DOHH2 (cell line): Measurements from ENCODE around the gene LRRC4C.

Source experiments
- H3F3A ChIP-seq: fragments of 200-600 bp; sonication (generic), shearing (Covaris generic); 2 replicates; pipeline ENCODE4 v1.6.0; 2016; ENCODE audit warnings: antibody characterized with exemption, mild to moderate bottlenecking; ENCODE audit not compliant: control insufficient read depth, insufficient read depth
- H3K27ac ChIP-seq: fragments of 200-600 bp; sonication (generic); 2 replicates; pipeline ENCODE4 v1.5.1; 2014; ENCODE audit warnings: low read depth, mild to moderate bottlenecking, low read length, moderate library complexity
- H3K27me3 ChIP-seq: fragments of 200-600 bp; sonication (generic); 2 replicates; pipeline ENCODE4 v1.6.1; 2014; ENCODE audit warnings: mild to moderate bottlenecking, low read length, mixed read lengths; ENCODE audit not compliant: control insufficient read depth
- H3K36me3 ChIP-seq: fragments of 200-600 bp; sonication (generic); 2 replicates; pipeline ENCODE4 v1.6.1; 2014; ENCODE audit warnings: mild to moderate bottlenecking, low read length, moderate library complexity, mixed read lengths; ENCODE audit not compliant: control insufficient read depth
- H3K4me1 ChIP-seq: fragments of 200-600 bp; sonication (generic); 2 replicates; pipeline ENCODE4 v1.6.1; 2014; ENCODE audit warnings: mild to moderate bottlenecking, low read length, mixed read lengths; ENCODE audit not compliant: control insufficient read depth
- H3K4me2 ChIP-seq: fragments of 200-600 bp; sonication (generic); 2 replicates; pipeline ENCODE4 v1.6.0; 2014; ENCODE audit warnings: mild to moderate bottlenecking, low read length, moderate library complexity
- H3K4me3 ChIP-seq: fragments of 200-600 bp; sonication (generic); 2 replicates; pipeline ENCODE4 v1.5.1; 2014; ENCODE audit warnings: mild to moderate bottlenecking, low read length, mixed read lengths
- H3K79me2 ChIP-seq: fragments of 200-600 bp; sonication (generic); 2 replicates; pipeline ENCODE4 v1.6.1; 2014; ENCODE audit warnings: mild to moderate bottlenecking, low read length, mixed read lengths; ENCODE audit not compliant: control insufficient read depth
- H3K9me2 ChIP-seq: fragments of 200-600 bp; sonication (generic); replicated peaks from 2 replicates; pipeline ENCODE4 v1.6.1; 2014; ENCODE audit warnings: mild to moderate bottlenecking, low read length, mixed read lengths; ENCODE audit not compliant: control insufficient read depth
- H3K9me3 ChIP-seq: fragments of 200-600 bp; sonication (generic); 2 replicates; pipeline ENCODE4 v1.6.1; 2014; ENCODE audit warnings: antibody characterized with exemption, low read length, mixed read lengths; ENCODE audit not compliant: control insufficient read depth, insufficient read depth
- H4K20me1 ChIP-seq: fragments of 200-600 bp; sonication (generic); 2 replicates; pipeline ENCODE4 v1.6.0; 2014; ENCODE audit warnings: low read depth, mild to moderate bottlenecking, antibody characterized with exemption, low read length, moderate library complexity; ENCODE audit not compliant: control insufficient read depth, insufficient read depth
- CTCF ChIP-seq: fragments of 200-600 bp; sonication (generic); IDR thresholded peaks from one replicate; pipeline ENCODE4 v1.5.1; 2014; ENCODE audit warnings: antibody characterized with exemption, mild to moderate bottlenecking, low read depth, low read length; ENCODE audit not compliant: poor library complexity, severe bottlenecking
- EZH2phosphoT487 ChIP-seq: fragments of 200-600 bp; sonication (generic); IDR thresholded peaks from 2 replicates; pipeline ENCODE4 v1.6.1; 2017; ENCODE audit warnings: borderline replicate concordance, mild to moderate bottlenecking, antibody characterized with exemption, low read length, moderate library complexity, mixed read lengths

The LRRC4C gene

DNA sequence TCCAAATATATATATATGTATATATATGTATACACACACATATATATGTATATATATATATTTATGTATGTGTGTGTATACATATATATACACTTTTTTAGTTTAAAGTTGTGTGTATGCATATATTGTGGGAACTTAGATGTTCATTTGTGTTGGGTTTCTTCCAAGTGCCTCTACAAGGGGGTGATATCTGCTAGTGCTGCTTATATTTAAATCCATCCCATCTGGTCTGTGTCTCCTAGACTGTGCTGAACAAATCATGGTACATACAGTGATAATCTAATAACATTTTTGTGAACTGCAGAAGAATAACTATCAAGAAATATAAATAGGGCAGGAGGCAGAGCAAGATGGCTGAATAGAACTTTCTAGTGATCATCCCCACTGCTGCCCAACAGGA is 696.4 kb downstream of the LRRC4C start:
- H4K20me1 ChIP-seq = no peaks in the 10 kb centered on the region
- H3F3A ChIP-seq = no peaks in the 10 kb centered on the region
- H3K27ac ChIP-seq = no peak overlapping the region
- TF ChIP-seq EZH2phosphoT487 = no peak
- TF ChIP-seq CTCF = no peak
- no peaks in the 10 kb centered on the region for H3K4me1 ChIP-seq
- H3K9me3 ChIP-seq = no peaks in the 10 kb centered on the region; the same call in 1 of the 2 replicates
- no peaks in the 10 kb centered on the region for H3K36me3 ChIP-seq
- no peaks in the 10 kb centered on the region for H3K27me3 ChIP-seq
- H3K4me3 ChIP-seq = no peak overlapping the region
- no peaks in the 10 kb centered on the region for H3K79me2 ChIP-seq
- no peak overlapping the region for H3K4me2 ChIP-seq
- H3K9me2 ChIP-seq = no peaks in the 10 kb centered on the region

GRCh38 chr11:40759341-40759740 is 700.1 kb downstream of the LRRC4C start:
- Histone ChIP-seq H3K9me3 (no peaks in the 10 kb centered on the region; the same call in 1 of the 2 replicates), H3K9me2 (no peaks in the 10 kb centered on the region), H3F3A (no peaks in the 10 kb centered on the region), H3K36me3 (no peaks in the 10 kb centered on the region), H3K79me2 (no peaks in the 10 kb centered on the region), H3K4me3 (no peak overlapping the region), H3K27ac (no peak overlapping the region), H4K20me1 (no peaks in the 10 kb centered on the region), H3K27me3 (no peaks in the 10 kb centered on the region), H3K4me1 (no peaks in the 10 kb centered on the region), H3K4me2 (no peak overlapping the region)
- TF ChIP-seq EZH2phosphoT487 (no peak), CTCF (no peak)

- no peaks in the 10 kb centered on the region for H3F3A ChIP-seq
- no peaks in the 10 kb centered on the region for H3K79me2 ChIP-seq
- H3K9me3 ChIP-seq = no peaks in the 10 kb centered on the region
- no peaks in the 10 kb centered on the region for H3K27me3 ChIP-seq
- H4K20me1 ChIP-seq = no peaks in the 10 kb centered on the region
- H3K4me3 ChIP-seq = no peak overlapping the region
- no peaks in the 10 kb centered on the region for H3K36me3 ChIP-seq
- H3K4me1 ChIP-seq = no peaks in the 10 kb centered on the region
- H3K27ac ChIP-seq = no peak overlapping the region
- H3K9me2 ChIP-seq = no peaks in the 10 kb centered on the region
- TF ChIP-seq CTCF (no peak), EZH2phosphoT487 (no peak)
- no peak overlapping the region for H3K4me2 ChIP-seq
Observed at GRCh38 chr11:40754297-40754696, 705.2 kb downstream of the LRRC4C start.
